ENCODE measurements around the gene CENPX.

Gene CENPX

DNA sequence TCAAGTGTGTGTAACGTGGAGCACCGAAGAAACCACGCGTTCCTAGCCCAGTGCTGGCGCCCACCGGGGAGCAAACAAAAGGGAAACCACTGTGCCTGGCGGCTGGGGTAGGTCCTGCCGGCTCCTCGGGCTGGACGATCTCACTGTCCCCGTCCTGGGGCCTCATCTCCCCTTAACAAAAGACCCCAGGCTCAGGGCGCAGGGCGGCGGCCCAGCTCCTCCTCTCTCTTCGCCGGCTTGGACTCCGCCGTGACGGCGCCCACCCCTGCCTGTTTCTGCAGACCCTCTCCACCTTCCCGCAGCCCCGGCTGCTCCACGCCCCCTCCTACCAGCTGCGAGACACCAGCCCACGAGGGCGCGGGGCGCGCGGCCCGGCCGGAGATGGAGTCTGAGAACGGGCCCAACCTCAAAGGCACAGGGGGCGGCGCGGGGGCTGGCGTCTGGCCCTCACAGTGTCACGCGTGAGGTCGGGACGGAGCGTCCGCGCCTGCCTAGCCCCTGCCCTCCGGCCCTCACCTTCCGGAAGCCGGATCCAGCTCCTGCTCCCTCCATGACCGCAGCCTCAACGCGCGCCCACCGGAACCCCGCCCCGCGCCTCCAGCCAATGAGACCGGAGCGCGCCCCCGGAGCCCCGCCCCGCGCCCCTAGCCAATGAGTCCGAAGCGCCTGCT, at the start of gene CENPX:
Gene CENPX (minus strand): TSS at position 569 of the 671 bp plus-strand sequence. CDS start 17 bp downstream, at position 552.
- no peak for FAIRE-seq

DNA sequence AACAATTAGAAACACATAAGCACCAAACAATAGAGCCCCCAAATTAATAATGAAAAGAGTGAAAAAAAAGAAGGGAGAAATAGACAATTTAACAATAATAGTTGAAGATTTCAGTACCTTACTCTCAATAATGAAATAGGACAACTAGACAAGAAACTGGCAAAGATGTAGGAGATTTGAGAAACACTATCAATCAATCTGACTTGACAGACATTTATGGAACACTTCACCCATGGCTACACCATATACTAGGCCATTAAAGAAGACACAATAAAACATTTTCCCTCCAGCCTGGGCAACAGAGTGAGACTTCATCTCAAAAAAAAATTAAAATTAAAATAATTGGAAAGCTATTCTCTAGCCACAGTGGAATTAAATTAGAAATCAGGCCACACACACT, 47.9 kb upstream of the CENPX start:
- no peak for FAIRE-seq

DNA sequence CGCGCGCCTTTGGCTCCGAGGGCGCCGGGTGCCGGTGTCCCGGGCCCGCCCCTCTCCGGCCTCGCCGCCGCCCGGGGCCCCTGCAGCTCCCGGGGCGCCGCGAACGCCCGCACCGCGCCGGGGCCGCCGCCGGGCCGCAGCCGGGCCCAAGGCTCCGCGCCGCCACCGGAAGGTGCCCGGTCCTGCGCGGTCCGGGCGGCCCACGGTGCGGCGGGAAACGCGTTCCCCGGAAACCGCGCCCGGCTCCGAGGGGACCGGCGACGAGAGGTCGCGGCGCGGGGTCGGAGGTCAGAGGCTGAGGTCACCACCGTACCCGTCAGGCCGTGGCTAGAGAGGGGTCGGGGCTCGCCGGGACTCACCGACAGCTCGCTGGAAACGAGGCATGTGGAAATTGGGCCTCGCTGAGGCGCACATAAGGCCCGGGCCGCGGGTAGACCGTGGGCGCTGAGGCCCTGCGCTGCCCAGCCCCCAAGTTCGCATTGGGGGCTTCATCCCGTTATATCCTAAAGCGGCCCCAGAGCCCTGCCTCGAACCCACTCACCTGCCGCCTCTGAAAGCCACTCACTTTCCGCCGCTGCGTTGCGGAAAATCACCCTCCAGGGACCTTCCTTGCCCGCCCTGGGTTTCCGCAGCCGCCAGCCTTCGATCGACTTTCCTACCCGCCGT, 43.1 kb upstream of the CENPX start, which contains the start of gene DUS1L:
Gene DUS1L (minus strand): TSS at position 167 of the 666 bp plus-strand sequence. CDS start 745 bp downstream, outside the sequence.
- FAIRE-seq = no peak

DNA sequence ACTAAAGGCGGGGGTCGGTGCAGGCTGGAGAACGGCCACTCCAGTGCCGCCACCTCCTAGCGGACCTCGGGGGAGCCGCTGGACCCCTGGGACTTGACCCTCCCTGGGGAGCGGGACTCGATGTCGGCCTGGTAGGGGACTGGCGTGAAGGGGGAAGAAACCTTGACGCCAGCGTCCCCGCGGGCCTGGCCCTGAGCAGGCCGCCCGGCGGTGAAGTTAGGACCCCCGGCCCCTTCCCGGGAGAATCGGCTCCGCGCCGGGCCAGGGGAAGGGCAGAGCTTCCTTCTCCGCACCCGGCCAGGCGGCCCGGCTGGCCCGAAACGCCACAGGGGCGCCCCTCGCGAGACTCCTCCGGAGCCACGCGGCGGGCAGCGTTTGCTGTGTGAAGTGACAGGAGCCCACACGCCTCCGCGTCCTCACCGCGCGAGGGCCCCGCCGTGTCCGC, 42.5 kb upstream of the CENPX start:
- FAIRE-seq = no peak

GRCh38 chr17:82064433-82065192, 41.9 kb upstream of the CENPX start:
- FAIRE-seq = no peak

GRCh38 chr17:82063424-82064415, 41.0 kb upstream of the CENPX start:
- FAIRE-seq = no peak

DNA sequence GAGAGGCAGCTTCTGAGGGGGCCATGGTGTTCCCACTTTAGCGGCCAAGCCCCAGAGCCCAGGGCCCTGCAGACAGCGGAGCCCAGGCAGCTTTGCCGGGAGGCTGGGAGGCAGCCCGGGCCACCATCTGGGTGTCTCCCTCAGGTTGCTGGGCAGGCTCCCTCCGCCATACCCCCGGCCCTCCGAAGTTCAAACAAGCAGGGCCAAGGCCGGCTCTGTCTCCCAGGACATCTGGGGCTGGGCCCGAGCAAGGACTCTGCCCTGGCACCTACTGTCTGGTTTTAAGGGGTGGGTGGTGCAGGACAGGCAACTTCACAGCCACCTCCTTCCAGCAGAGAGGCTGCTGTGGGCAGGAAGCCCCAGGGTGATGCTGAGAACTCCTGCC, 40.3 kb upstream of the CENPX start:
- FAIRE-seq = no peak

DNA sequence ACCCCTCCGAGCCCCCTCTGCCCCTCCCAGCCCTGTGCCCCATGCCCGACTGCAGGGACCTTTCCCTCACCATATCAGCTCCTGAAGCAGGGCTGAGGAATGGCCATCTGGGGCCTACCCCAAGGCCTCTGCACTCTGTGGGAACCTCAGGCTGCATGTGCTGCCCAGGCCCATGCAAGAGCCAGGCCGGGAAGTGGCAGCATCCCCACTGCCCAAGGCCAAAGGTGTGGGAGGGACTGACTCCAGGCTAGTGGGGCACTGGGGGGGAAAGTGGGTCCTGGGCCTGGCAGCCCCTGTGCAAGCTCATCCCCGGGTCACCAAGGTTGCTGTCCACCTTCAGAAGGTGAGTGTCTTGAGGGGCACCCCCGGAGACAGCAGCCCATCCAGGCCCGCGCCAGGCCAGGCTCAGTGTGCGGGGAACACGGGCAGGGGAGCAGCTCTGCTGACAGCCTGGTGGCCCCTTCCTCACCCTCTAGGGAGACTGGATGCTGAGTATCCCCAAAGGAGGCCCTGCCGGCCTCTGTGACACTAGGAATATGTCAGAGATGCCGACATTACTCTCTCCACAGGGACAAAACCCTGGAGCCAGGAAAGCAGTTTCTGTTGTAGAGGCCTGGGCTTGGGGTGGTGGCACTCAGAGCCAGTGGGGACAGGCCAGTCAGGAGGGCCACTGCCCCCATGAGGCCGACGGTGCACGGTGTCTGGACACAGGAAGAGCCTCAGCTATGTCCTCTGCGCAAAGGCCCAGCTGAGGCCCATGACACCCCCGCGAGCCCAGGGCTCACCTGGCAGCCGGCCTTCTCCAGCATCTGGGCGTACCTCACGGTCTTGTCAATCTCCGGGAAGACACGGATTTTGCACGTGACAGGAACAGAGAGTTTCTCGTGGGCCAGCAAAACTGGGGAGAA, 39.7 kb upstream of the CENPX start:
- FAIRE-seq = no peak

DNA sequence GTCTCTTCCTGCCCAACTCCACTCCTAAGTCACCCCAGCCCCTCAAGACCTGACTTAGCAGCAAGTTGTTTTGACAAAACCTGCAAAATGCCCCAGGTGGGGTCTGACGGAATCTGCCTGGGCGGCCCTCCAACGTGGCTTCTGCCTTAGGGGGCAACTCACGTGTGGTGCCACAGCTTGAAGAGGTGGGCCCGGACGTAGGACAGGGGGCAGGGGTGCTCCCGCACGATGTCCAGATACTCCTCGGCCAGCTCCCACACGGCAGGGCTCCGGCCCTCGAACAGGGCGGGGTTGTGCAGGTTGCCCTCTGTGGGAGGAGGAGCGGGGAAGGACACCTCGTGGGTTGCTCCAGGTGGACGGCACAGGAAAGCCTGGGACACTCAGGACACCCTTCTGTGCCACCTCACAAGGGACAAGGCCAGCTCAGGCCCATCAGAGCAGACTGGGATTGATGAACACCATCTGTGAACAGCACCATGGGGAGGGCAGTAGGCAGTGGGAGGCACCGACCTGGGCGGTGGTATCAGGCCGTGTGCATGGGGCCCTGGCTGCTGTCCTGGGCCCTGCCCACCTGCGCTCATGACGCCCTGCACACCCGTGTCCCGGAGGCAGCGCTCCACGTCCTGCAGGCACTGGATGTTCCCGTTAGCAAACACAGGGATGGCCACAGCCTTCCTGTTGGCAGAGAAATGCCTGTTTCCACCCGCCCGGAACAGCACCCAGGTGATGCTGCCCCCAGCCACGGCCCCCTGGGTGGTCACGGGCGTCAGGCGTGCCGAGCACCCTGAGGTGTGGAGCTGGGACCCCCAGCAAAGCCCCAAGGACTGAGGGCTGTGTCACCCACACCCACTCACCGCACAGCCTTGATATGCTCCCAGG, 38.6 kb upstream of the CENPX start:
- no peak for FAIRE-seq

GRCh38 chr17:82060614-82061013, 37.9 kb upstream of the CENPX start:
- no peak for FAIRE-seq

- FAIRE-seq = no peak
Measured at GRCh38 chr17:82060001-82060380, 37.3 kb upstream of the CENPX start.

- no peak for FAIRE-seq
Measured at GRCh38 chr17:82059272-82060000, 36.8 kb upstream of the CENPX start.

DNA sequence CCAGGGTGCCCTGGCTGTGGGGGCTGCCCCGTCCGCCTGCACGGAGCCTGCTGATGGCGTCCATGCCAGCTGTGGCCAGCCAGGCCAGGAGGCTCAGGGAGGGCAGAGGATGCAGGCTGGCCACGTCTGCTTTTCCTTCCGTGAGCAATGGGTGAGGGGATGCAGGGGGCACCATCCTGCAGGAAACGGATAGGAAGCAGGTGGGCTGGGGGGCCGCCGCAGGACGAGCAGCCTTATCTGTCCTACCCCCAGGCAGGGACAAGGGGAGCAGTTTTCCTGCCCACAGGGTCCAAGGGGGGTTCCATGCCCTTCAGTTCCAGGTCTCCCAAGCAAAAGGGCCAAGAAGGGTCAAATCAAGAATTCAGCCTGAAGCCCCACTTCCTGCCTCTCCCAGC, 36.2 kb upstream of the CENPX start:
- no peak for FAIRE-seq

DNA sequence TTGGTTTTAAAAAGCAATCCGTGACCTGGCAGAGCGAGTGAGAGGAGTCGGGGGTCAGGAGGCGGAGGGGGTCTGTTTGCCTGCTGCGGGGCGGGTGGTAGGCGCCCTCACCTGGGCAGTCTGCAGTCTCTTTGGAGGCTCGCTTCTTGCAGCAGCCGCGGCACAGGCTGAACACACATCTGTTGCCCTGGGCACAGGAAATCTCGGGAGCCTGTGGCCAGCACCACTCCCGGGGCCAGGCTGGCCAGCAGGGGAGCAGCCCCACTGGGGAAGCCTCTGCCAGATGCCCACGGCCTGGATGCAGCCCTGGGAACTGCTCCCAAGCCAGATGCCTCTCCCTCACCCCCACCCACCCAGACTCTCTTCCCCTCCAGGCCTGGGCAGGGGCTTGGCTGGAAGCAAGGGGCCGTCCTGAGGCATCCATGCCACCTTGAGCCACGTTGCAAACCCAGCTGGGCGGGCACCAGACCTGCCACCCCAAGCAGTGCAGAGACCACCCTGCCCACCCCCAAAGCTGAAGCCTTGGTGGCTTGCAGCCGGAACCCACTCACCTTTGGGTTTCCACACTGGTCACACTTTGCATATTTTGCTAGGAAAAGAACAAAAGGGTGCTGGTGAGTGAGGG, 35.7 kb upstream of the CENPX start:
- FAIRE-seq = no peak

DNA sequence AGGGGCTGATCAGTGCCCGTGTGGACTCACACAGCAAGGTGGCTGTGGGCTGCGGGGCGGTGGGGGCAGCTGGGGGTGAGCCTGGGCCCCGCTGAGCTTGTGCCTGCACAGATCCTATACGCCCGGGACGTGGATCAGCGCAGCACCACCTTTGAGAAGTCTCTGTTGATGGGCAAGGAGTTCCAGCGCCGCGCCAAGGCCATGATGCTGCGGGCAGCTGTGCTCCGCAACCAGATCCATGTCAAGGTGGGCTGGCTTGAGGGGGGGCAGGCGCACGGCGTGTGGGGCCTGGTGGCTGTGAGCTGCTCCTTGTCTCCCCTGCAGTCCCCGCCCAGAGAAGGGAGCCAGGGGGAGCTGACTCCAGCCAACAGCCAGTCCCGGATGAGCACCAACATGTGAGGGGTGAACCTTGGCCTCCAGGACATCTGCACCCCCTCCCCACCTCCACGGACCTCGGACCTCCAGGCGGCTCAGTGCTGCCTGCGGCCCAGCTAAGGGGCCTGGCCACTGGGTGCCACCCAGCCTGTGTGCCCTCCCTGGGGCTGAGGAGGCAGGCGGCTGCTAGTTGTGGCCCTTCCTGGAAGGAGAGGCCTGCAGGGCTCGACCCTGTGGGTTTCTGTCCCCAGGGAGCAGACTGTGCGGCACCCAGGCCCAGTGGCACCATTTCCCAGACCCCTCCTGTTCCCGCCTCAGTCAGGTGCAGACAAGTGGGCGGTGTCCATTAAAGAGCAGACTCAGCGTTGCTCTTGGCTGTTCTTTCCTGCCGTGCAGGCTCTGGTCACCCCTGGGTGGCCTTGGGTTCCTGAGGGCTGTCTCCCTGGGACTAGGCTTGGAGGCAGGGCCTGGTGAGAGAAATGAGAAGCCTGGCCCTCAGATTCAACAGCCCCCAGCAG, 34.3 kb upstream of the CENPX start:
- FAIRE-seq = no peak

- no peak for FAIRE-seq
Measured at GRCh38 chr17:82055965-82056728, 33.5 kb upstream of the CENPX start.

Data from endometrium (tissue), 2 donors.